GM12878 (cell line): ENCODE measurements around the gene ANO6. TPM values are rescaled to one million over a fixed set of nuclear protein-coding genes. Genes with fewer than 3 reads are reported as not detected.

Experiments
- ATAC-seq: fragments of 200-7000 bp; cut with Tn5 transposase; 3 replicates; pipeline ENCODE4 v1.9.1; 2020; ENCODE audit warnings: mild to moderate bottlenecking, moderate library complexity
- BruUV-seq: library from RNA; stranded (reverse); fragments of 400-500 nt; replicated peaks from 2 replicates; lab custom pipeline; 2021; lab: Mats Ljungman, UMichigan
- CTCF ChIA-PET: fragments of 300-600 bp; sonication (Branson Sonifier 250); formaldehyde crosslinking; extraction: SDS; loops from one replicate; lab custom pipeline; 2021; ENCODE audit warnings: inconsistent platforms; lab: Yijun Ruan, JAX
- POLR2A ChIA-PET: fragments of 350-600 bp; formaldehyde crosslinking; extraction: SDS; loops from one replicate; lab custom pipeline; 2021; ENCODE audit warnings: inconsistent platforms; lab: Charles Lee
- RAD21 ChIA-PET: fragments of 300-600 bp; sonication (Branson Sonifier 250); formaldehyde crosslinking; loops from one replicate; lab custom pipeline; 2023; ENCODE audit warnings: antibody characterized with exemption; ENCODE audit not compliant: unreplicated experiment; lab: Charles Lee
- SMC1A ChIA-PET: fragments of 300-600 bp; sonication (Branson Sonifier 250); formaldehyde crosslinking; loops from one replicate; lab custom pipeline; 2023; ENCODE audit not compliant: unreplicated experiment, uncharacterized antibody; lab: Charles Lee
- DNase-seq: peaks from one replicate; pipeline ENCODE4 v3.0.0-alpha.2; 2011; ENCODE audit warnings: low read depth, low spot score
- FAIRE-seq: peaks from 3 replicates; lab custom pipeline; 2011; peaks lifted over from hg19 to GRCh38; lab: Jason Lieb, UNC
- H2AFZ ChIP-seq: 2 replicates; pipeline ENCODE4 v1.6.0; 2011; ENCODE audit warnings: low read depth, low read length, control low read depth; ENCODE audit not compliant: control insufficient read depth
- H3K27ac ChIP-seq: 2 replicates; pipeline ENCODE4 v1.5.1; 2011; ENCODE audit warnings: control low read depth; ENCODE audit not compliant: control insufficient read depth, insufficient read depth
- H3K27me3 ChIP-seq, 2 experiments: replicated peaks in 1 of 2; 2 replicates each; pipeline versions ENCODE4 v1.6.0 to v1.6.1; 2011; ENCODE audit warnings: low read length in 1 of 2; ENCODE audit not compliant: control insufficient read depth in 2 of 2, insufficient read depth in 2 of 2
- H3K36me3 ChIP-seq, 2 experiments: 2 replicates each; pipeline ENCODE4 v1.5.1; 2011; ENCODE audit warnings: low read length in 1 of 2; ENCODE audit not compliant: control insufficient read depth in 2 of 2, insufficient read depth in 2 of 2
- H3K4me1 ChIP-seq: 2 replicates; pipeline ENCODE4 v1.6.1; 2011; ENCODE audit warnings: mild to moderate bottlenecking, low read length, moderate library complexity, mixed read lengths; ENCODE audit not compliant: control insufficient read depth, insufficient read depth
- H3K4me2 ChIP-seq: 2 replicates; pipeline ENCODE4 v1.6.0; 2011; ENCODE audit warnings: control low read depth; ENCODE audit not compliant: control insufficient read depth, insufficient read depth
- H3K4me3 ChIP-seq: fragments of 200-600 bp; sonication (generic); 2 replicates; pipeline ENCODE4 v1.5.1; 2016
- H3K79me2 ChIP-seq: 2 replicates; pipeline ENCODE4 v1.6.0; 2011; ENCODE audit warnings: low read length; ENCODE audit not compliant: control insufficient read depth, insufficient read depth
- H3K9ac ChIP-seq: 2 replicates; pipeline ENCODE4 v1.8.0; 2011; ENCODE audit warnings: low read length, control low read depth, mixed read lengths; ENCODE audit not compliant: control insufficient read depth, insufficient read depth
- H3K9me3 ChIP-seq: replicated peaks from 3 replicates; pipeline ENCODE4 v1.5.1; 2011; ENCODE audit warnings: mild to moderate bottlenecking, low read length; ENCODE audit not compliant: control insufficient read depth, insufficient read depth
- H4K20me1 ChIP-seq: 2 replicates; pipeline ENCODE4 v1.6.0; 2011; ENCODE audit not compliant: control insufficient read depth, insufficient read depth
- CUX1 ChIP-seq: IDR thresholded peaks from 2 replicates; pipeline ENCODE4 v1.6.1; 2012; ENCODE audit warnings: improper control_type of control experiment, low read depth, low read length; ENCODE audit not compliant: insufficient replicate concordance
- WGBS: methylation state at CpG from one replicate; pipeline ENCODE4 v1.1.6; 2016; ENCODE audit warnings: low lambda C conversion rate; ENCODE audit not compliant: insufficient replicate concordance, insufficient coverage; ENCODE audit errors: missing lambda C conversion rate; 5-methylcytosine and 5-hydroxymethylcytosine counted together
- in situ Hi-C: fragments of 300-500 bp; cut with MboI; formaldehyde crosslinking; loops from 9 replicates; pipeline ENCODE4 v1.14.3; 2018; ENCODE audit warnings: mixed read lengths
- intact Hi-C: fragments of 100-400 bp; cut with micrococcal nuclease; formaldehyde crosslinking; loops from one replicate; pipeline ENCODE4 v1.14.2; 2022; ENCODE audit not compliant: unreplicated experiment
- polyA plus RNA-seq, 11 experiments: library from polyadenylated mRNA; depleted of rRNA in 4 of 11; unstranded in 6 of 11; stranded (reverse) in 5 of 11; fragments of >200 nt; fragmentation: Nextera tagmentation in 4 of 11; fragmentation: Illumina TruSeq in 1 of 11; extraction: Ambion mirVana in 4 of 11; extraction: Trizol in 1 of 11; gene quantifications; 1 replicate in 1 of 11; 2 replicates in 10 of 11; pipeline versions ENCODE4 v1.2.1 to v1.2.3, GENCODE V29; 2011 to 2016; ENCODE audit warnings: inconsistent platforms in 2 of 11, missing spikeins in 2 of 11, low read depth in 1 of 11
- total RNA-seq, 4 experiments: library from RNA; depleted of rRNA in 3 of 4; stranded (reverse); fragments of >200 nt in 3 of 4; fragmentation: Illumina TruSeq in 1 of 4; extraction: Trizol in 1 of 4; gene quantifications; 2 replicates each; pipeline versions ENCODE4 v1.2.1 to v1.2.3, GENCODE V29; 2013 to 2021

ANO6 gene
- total and polyA plus RNA-seq, 10 of the 15 experiments (the other 5 are each of a cell fraction or from before 2014, with no cell fraction given): 4.6 to 30.3 (median 26.0) TPM

- TF ChIP-seq CUX1: no peak
- Histone ChIP-seq H2AFZ (no peak overlapping the region), H3K4me2 (no peak overlapping the region), H4K20me1 (no peaks in the 10 kb centered on the region), H3K79me2 (no peaks in the 10 kb centered on the region), H3K9ac (no peak overlapping the region), H3K27me3 (no peaks in the 10 kb centered on the region), H3K4me1 (no peaks in the 10 kb centered on the region), H3K9me3 (peaks cover 3% of the 10 kb centered on the region; the same call in 2 of the 3 replicates), H3K27ac (no peak overlapping the region), H3K36me3 (peaks cover 0 to 6% of the 10 kb centered on the region in 2 experiments; a peak in 1 of 4 replicates), H3K4me3 (no peak overlapping the region)
- in situ Hi-C loops (no loop called here), intact Hi-C loops (no loop called here)
- no peak for DNase-seq
- 100% methylated on average over 1 of the region's 1 CpG for WGBS
- BruUV-seq: no TSS peak
- RAD21 ChIA-PET: no interaction called here
- POLR2A ChIA-PET: interaction anchor here (0.6 kb wide), 1 partner anchor 57 kb away, joined by 3 read pairs; no protein-coding TSS in a partner anchor
- CTCF ChIA-PET: no interaction called here
- no peak for FAIRE-seq
- SMC1A ChIA-PET: interaction anchor here (1.0 to 1.2 kb wide), 3 partner anchors 11 to 135 kb away, joined by 3 read pairs; partner anchors contain the start of gene ANO6
- ATAC-seq: no peak
Measured at GRCh38 chr12:45312012-45312411, 96.1 kb downstream of the ANO6 start.
